HepG2 (cell line): ENCODE results near the gene SLC2A10. TPM values are rescaled to one million over a fixed set of nuclear protein-coding genes. Genes with fewer than 3 reads are reported as not detected.

Experiments used
- ATAC-seq: fragments of 200-7000 bp; cut with Tn5 transposase; 3 replicates; pipeline ENCODE4 v1.9.1; 2020; ENCODE audit warnings: mild to moderate bottlenecking, moderate library complexity
- BruUV-seq: library from RNA; stranded (reverse); fragments of 400-500 nt; replicated peaks from 2 replicates; lab custom pipeline; 2021; lab: Mats Ljungman, UMichigan
- CTCF ChIA-PET: fragments of 300-600 bp; formaldehyde crosslinking; extraction: SDS; loops from one replicate; lab custom pipeline; 2021; ENCODE audit warnings: low total read pairs, inconsistent platforms, low intra/inter-chr PET ratio; lab: Yijun Ruan, JAX
- POLR2A ChIA-PET: fragments of 350-600 bp; sonication (Branson Sonifier 250); formaldehyde crosslinking; loops from one replicate; lab custom pipeline; 2020; ENCODE audit warnings: antibody characterized with exemption, inconsistent platforms; lab: Yijun Ruan, JAX
- DNase-seq: peaks from one replicate; pipeline ENCODE4 v3.0.0-alpha.2; 2015; ENCODE audit warnings: low spot score
- FAIRE-seq: peaks from 3 replicates; lab custom pipeline; 2011; peaks lifted over from hg19 to GRCh38; lab: Jason Lieb, UNC
- H2AFZ ChIP-seq: one replicate; pipeline ENCODE4 v1.6.1; 2011; ENCODE audit warnings: low read length, inconsistent platforms
- H3K27ac ChIP-seq: fragments of 300-600 bp; 3 replicates; pipeline ENCODE4 v1.8.0; 2011; ENCODE audit warnings: mixed run types, mild to moderate bottlenecking, mixed read lengths, low read length, inconsistent platforms; ENCODE audit not compliant: insufficient read depth; ENCODE audit errors: extremely low read length
- H3K27me3 ChIP-seq, 2 experiments: fragments of 200-600 bp in 1 of 2; 2 replicates in 1 of 2; 3 replicates in 1 of 2; pipeline versions ENCODE4 v1.6.0 to v1.8.0; 2011; ENCODE audit warnings: low read length in 2 of 2, mild to moderate bottlenecking in 2 of 2, moderate library complexity in 2 of 2, inconsistent platforms in 1 of 2; ENCODE audit not compliant: insufficient read depth in 2 of 2, control insufficient read depth in 1 of 2
- H3K36me3 ChIP-seq, 2 experiments: fragments of 200-600 bp in 1 of 2; replicated peaks in 1 of 2; 2 replicates in 1 of 2; 3 replicates in 1 of 2; pipeline versions ENCODE4 v1.5.1 to v1.8.0; 2011; ENCODE audit warnings: low read length in 2 of 2, inconsistent platforms in 1 of 2; ENCODE audit not compliant: insufficient read depth in 2 of 2, control insufficient read depth in 1 of 2
- H3K4me1 ChIP-seq: 2 replicates; pipeline ENCODE4 v1.5.1; 2012; ENCODE audit warnings: low read length, inconsistent platforms; ENCODE audit not compliant: insufficient read depth
- H3K4me2 ChIP-seq: 2 replicates; pipeline ENCODE4 v1.6.0; 2011; ENCODE audit warnings: low read depth, low read length, inconsistent platforms
- H3K4me3 ChIP-seq, 3 experiments: fragments of 200-600 bp in 1 of 3; sonication (generic), shearing (Covaris generic) in 1 of 3; replicated peaks in 1 of 3; 2 replicates each; pipeline ENCODE4 v1.5.1; 2011 to 2016; ENCODE audit warnings: low read length in 3 of 3, inconsistent platforms in 2 of 3, low read depth in 2 of 3, mild to moderate bottlenecking in 2 of 3, control low read depth in 1 of 3, mixed read lengths in 1 of 3; ENCODE audit not compliant: insufficient read depth in 1 of 3
- H3K79me2 ChIP-seq: one replicate; pipeline ENCODE4 v1.6.1; 2011; ENCODE audit warnings: low read length, inconsistent platforms; ENCODE audit not compliant: insufficient read depth
- H3K9ac ChIP-seq: 2 replicates; pipeline ENCODE4 v1.6.0; 2011; ENCODE audit warnings: mild to moderate bottlenecking, low read depth, low read length, inconsistent platforms; ENCODE audit not compliant: insufficient read depth
- H3K9me3 ChIP-seq: 2 replicates; pipeline ENCODE4 v1.5.1; 2012; ENCODE audit warnings: mild to moderate bottlenecking, low read length
- H4K20me1 ChIP-seq: 2 replicates; pipeline ENCODE4 v1.6.0; 2011; ENCODE audit warnings: inconsistent platforms, mild to moderate bottlenecking, low read length, moderate library complexity; ENCODE audit not compliant: insufficient read depth
- ARID2 ChIP-seq: sonication (generic); formaldehyde crosslinking; IDR thresholded peaks from 2 replicates; pipeline ENCODE4 v1.8.1; 2022; ENCODE audit warnings: mild to moderate bottlenecking, missing genetic modification reagents, borderline replicate concordance
- ARID5B ChIP-seq: IDR thresholded peaks from 2 replicates; pipeline ENCODE4 v1.4.0; 2020; ENCODE audit warnings: mild to moderate bottlenecking, missing genetic modification reagents
- ATF3 ChIP-seq: sonication (generic); formaldehyde crosslinking; IDR thresholded peaks from 2 replicates; pipeline ENCODE4 v1.4.0; 2020; ENCODE audit warnings: missing genetic modification reagents
- E2F5 ChIP-seq: sonication (generic); formaldehyde crosslinking; conservative IDR thresholded peaks from 2 replicates; pipeline ENCODE4 v1.4.0; 2020; ENCODE audit warnings: missing genetic modification reagents
- EP300 ChIP-seq, 3 experiments: sonication (generic) in 1 of 3; formaldehyde crosslinking in 1 of 3; IDR thresholded peaks; 2 replicates each; pipeline versions ENCODE4 v1.5.1 to v1.6.1; 2011 to 2020; ENCODE audit warnings: low read depth in 2 of 3, low read length in 2 of 3, borderline replicate concordance in 1 of 3, improper control_type of control experiment in 1 of 3, mild to moderate bottlenecking in 1 of 3, missing genetic modification reagents in 1 of 3, moderate library complexity in 1 of 3
- HNF1B ChIP-seq: sonication (generic); formaldehyde crosslinking; IDR thresholded peaks from 2 replicates; pipeline ENCODE4 v1.5.1; 2020; ENCODE audit warnings: mild to moderate bottlenecking, moderate library complexity, missing genetic modification reagents
- JUND ChIP-seq: sonication (generic); formaldehyde crosslinking; IDR thresholded peaks from 2 replicates; pipeline ENCODE4 v1.8.0; 2022; ENCODE audit warnings: mild to moderate bottlenecking, missing genetic modification reagents
- LBX2 ChIP-seq: sonication (generic); formaldehyde crosslinking; IDR thresholded peaks from 2 replicates; pipeline ENCODE4 v1.5.0; 2020; ENCODE audit warnings: missing genetic modification reagents, mild to moderate bottlenecking, borderline replicate concordance
- SIX1 ChIP-seq: sonication (generic); formaldehyde crosslinking; IDR thresholded peaks from 2 replicates; pipeline ENCODE4 v1.4.0; 2020; ENCODE audit warnings: missing genetic modification reagents, borderline replicate concordance
- ZNF280B ChIP-seq: sonication (generic); formaldehyde crosslinking; IDR thresholded peaks from 2 replicates; pipeline ENCODE4 v1.5.0; 2020; ENCODE audit warnings: missing genetic modification reagents, mild to moderate bottlenecking, borderline replicate concordance
- ZNF607 ChIP-seq: sonication (generic); formaldehyde crosslinking; IDR thresholded peaks from 2 replicates; pipeline ENCODE4 v1.5.1; 2020; ENCODE audit warnings: missing genetic modification reagents, mild to moderate bottlenecking, borderline replicate concordance
- WGBS: methylation state at CpG from one replicate; pipeline ENCODE4 v1.1.6; 2017; ENCODE audit warnings: low lambda C conversion rate; 5-methylcytosine and 5-hydroxymethylcytosine counted together
- in situ Hi-C: cut with HindIII; loops from 2 replicates; pipeline ENCODE4 v1.10.0; 2017; ENCODE audit warnings: low pct_unique_long_range_greater_than_20kb; ENCODE audit not compliant: extremely low pct_ligation_motif_present
- intact Hi-C: fragments of 100-400 bp; cut with micrococcal nuclease; formaldehyde crosslinking; loops from one replicate; pipeline ENCODE4 v1.10.0; 2022; ENCODE audit not compliant: unreplicated experiment
- polyA plus RNA-seq, 8 experiments: library from polyadenylated mRNA; depleted of rRNA in 3 of 8; stranded (reverse) in 7 of 8; unstranded in 1 of 8; fragments of >200 nt; fragmentation: Illumina TruSeq in 4 of 8; extraction: Trizol in 4 of 8; gene quantifications; 2 replicates each; pipeline versions ENCODE4 v1.2.1 to v1.2.3, GENCODE V29; 2011 to 2016; ENCODE audit warnings: low read depth in 4 of 8, missing spikeins in 1 of 8, mixed read lengths in 1 of 8; ENCODE audit not compliant: insufficient read depth in 1 of 8
- total RNA-seq, 5 experiments: library from RNA; depleted of rRNA; stranded (reverse); fragments of >200 nt; fragmentation: Illumina TruSeq; extraction: Trizol; gene quantifications; 2 replicates each; pipeline ENCODE4 v1.2.3, GENCODE V29; 2016; ENCODE audit warnings: low read depth in 1 of 5

The SLC2A10 gene
- total and polyA plus RNA-seq, 2 of the 13 experiments (the other 11 are each of a cell fraction or from before 2014, with no cell fraction given) = 16.0 to 18.4 TPM

GRCh38 chr20:46757754-46758678 lies 48.6 kb downstream of the SLC2A10 start:
- Histone ChIP-seq H3K4me3 (no peak overlapping the region), H3K79me2 (no peaks in the 10 kb centered on the region), H3K27me3 (peaks cover 4 to 40% of the 10 kb centered on the region in 2 experiments; a peak in 4 of 5 replicates), H4K20me1 (no peaks in the 10 kb centered on the region), H3K36me3 (no peaks in the 10 kb centered on the region), H2AFZ (no peak overlapping the region), H3K9me3 (no peaks in the 10 kb centered on the region), H3K4me1 (no peaks in the 10 kb centered on the region), H3K27ac (no peak overlapping the region), H3K9ac (no peak overlapping the region), H3K4me2 (no peak overlapping the region)
- POLR2A ChIA-PET = no interaction called here
- FAIRE-seq = peak; percentile 78
- WGBS = 8% methylated on average over 16 of the region's 17 CpGs
- intact Hi-C loops (loop anchor here (1.0 kb wide), 1 partner anchor 392 kb away; no protein-coding TSS in a partner anchor), in situ Hi-C loops (loop anchor here (5.0 to 25.0 kb wide), 2 partner anchors 389 to 629 kb away; no protein-coding TSS in a partner anchor)
- CTCF ChIA-PET = interaction anchor here (1.1 to 2.8 kb wide), 2 partner anchors 237 to 393 kb away, joined by 3 to 28 read pairs; no protein-coding TSS in a partner anchor
- peak; percentile 64 for ATAC-seq
- peak; percentile 59 for DNase-seq
- no TSS peak for BruUV-seq
- TF ChIP-seq ATF3 (CRISPR knock-in tag) (0 out of 2 replicates have a peak, but pooled peaks have one; percentile 13), ARID5B (CRISPR knock-in tag) (no peak), E2F5 (CRISPR knock-in tag) (0 out of 2 replicates have a peak, but pooled peaks have one; percentile 35), SIX1 (no peak), HNF1B (CRISPR knock-in tag) (peak; percentile 64; the same call in 1 of the 2 replicates), LBX2 (CRISPR knock-in tag) (no peak), ZNF607 (CRISPR knock-in tag) (0 out of 2 replicates have a peak, but pooled peaks have one; percentile 44), ARID2 (CRISPR knock-in tag) (no peak), ZNF280B (0 out of 2 replicates have a peak, but pooled peaks have one; percentile 62), EP300 (IDR thresholded peaks at IDR 0.05; ENCODE audit: low read depth in 2 of 2, low read length in 2 of 2) (no peak), EP300 (CRISPR knock-in tag; IDR thresholded peaks at IDR 0.05; ENCODE audit: borderline replicate concordance) (no peak), JUND (CRISPR knock-in tag) (no peak)
